ENCODE measurements around the gene GPD2. TPM values are rescaled to one million over a fixed set of nuclear protein-coding genes. Genes with fewer than 3 reads are reported as not detected.

The GPD2 gene
- total and polyA plus RNA-seq, 10 of the 15 experiments (the other 5 are each of a cell fraction or from before 2014, with no cell fraction given) = 10.0 to 73.5 (median 43.4) TPM

DNA sequence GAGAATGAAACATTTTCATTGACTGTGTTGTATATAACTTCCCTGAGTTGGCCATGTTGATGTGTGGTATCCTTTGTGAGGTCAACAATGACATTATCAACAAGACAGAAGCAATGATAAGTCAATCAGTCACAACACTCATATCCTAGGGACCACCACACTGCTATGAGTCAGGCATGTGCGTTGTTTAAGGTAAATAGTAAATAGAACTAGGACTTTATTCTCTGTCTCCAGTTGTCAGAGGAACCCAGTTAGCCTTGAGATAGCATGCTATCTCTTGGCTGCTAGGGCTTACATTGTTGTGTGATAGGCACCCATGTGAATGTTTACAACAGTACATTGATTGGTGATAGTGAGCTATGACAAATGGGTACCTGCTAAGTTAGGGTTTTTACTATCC, 37.3 kb downstream of the GPD2 start:
- H3K9ac ChIP-seq (ENCODE audit: control insufficient read depth, insufficient read depth, low read length) = no peak overlapping the region
- DNase-seq (ENCODE audit: low read depth, low spot score) (no peak), FAIRE-seq (no peak), ATAC-seq (no peak)
- ChIA-PET CTCF (interaction anchor here (0.8 to 2.9 kb wide), 3 partner anchors 10 to 116 kb away, joined by 3 to 11 read pairs (median 4); no protein-coding TSS in a partner anchor), SMC1A (ENCODE audit: uncharacterized antibody, unreplicated experiment) (interaction anchor here (0.9 to 5.3 kb wide), 25 partner anchors 8 to 138 kb away, joined by 3 to 35 read pairs (median 6); no protein-coding TSS in a partner anchor), POLR2A (interaction anchor here (0.8 to 2.3 kb wide), 6 partner anchors 8 to 93 kb away, joined by 3 to 9 read pairs (median 4); no protein-coding TSS in a partner anchor), RAD21 (ENCODE audit: unreplicated experiment) (interaction anchor here (0.6 to 2.8 kb wide), 12 partner anchors 9 to 139 kb away, joined by 3 to 20 read pairs (median 4); no protein-coding TSS in a partner anchor)
- intact Hi-C loops (cut with micrococcal nuclease; ENCODE audit: unreplicated experiment) = no loop called here
- TF ChIP-seq ESRRA (IDR thresholded peaks at IDR 0.05; ENCODE audit: low read length) = no peak
- no peak for TF ChIP-seq RFX5 (IDR thresholded peaks at IDR 0.05; ENCODE audit: low read depth, low read length)
- no peak for TF ChIP-seq ASH2L (IDR thresholded peaks at IDR 0.05; ENCODE audit: borderline replicate concordance, low read depth)
- TF ChIP-seq GATAD2B (conservative IDR thresholded peaks at IDR 0.05; ENCODE audit: low read depth) = no peak
- TF ChIP-seq HDAC2 (IDR thresholded peaks at IDR 0.05) = no peak
- TF ChIP-seq NR2C1 (IDR thresholded peaks at IDR 0.05) = no peak
- no peak for TF ChIP-seq PBX3 (IDR thresholded peaks at IDR 0.05; ENCODE audit: insufficient replicate concordance, low read depth, low read length)
- no peak for TF ChIP-seq ZNF384 (IDR thresholded peaks at IDR 0.05; ENCODE audit: borderline replicate concordance, low read depth, low read length)
- no peak for TF ChIP-seq SMARCA5 (IDR thresholded peaks at IDR 0.05)
- TF ChIP-seq, protein P1, sequence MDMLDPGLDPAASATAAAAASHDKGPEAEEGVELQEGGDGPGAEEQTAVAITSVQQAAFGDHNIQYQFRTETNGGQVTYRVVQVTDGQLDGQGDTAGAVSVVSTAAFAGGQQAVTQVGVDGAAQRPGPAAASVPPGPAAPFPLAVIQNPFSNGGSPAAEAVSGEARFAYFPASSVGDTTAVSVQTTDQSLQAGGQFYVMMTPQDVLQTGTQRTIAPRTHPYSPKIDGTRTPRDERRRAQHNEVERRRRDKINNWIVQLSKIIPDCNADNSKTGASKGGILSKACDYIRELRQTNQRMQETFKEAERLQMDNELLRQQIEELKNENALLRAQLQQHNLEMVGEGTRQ (IDR thresholded peaks at IDR 0.05; ENCODE audit: borderline replicate concordance, low read depth, low read length) = no peak
- TF ChIP-seq JUND (IDR thresholded peaks at IDR 0.05; ENCODE audit: low read depth, low read length) = no peak
- TF ChIP-seq NFYA (IDR thresholded peaks at IDR 0.05; ENCODE audit: borderline replicate concordance, low read depth, low read length) = no peak
- TF ChIP-seq BMI1 (IDR thresholded peaks at IDR 0.05; ENCODE audit: borderline replicate concordance) = no peak
- no peak for TF ChIP-seq PRDM15 (CRISPR knock-in tag; IDR thresholded peaks at IDR 0.05)
- no peak for TF ChIP-seq IRF4 (IDR thresholded peaks at IDR 0.05; ENCODE audit: low read depth, low read length)
- no peak for TF ChIP-seq FOS (IDR thresholded peaks at IDR 0.05; ENCODE audit: borderline replicate concordance, extremely low read depth, insufficient read length)
- no peak for TF ChIP-seq ZZZ3 (IDR thresholded peaks at IDR 0.05; ENCODE audit: control insufficient read depth, insufficient read length, low read depth)
- no peak for TF ChIP-seq CBFB (IDR thresholded peaks at IDR 0.05; ENCODE audit: low read depth)
- H3K36me3 ChIP-seq (ENCODE audit: control insufficient read depth in 2 of 2, insufficient read depth in 2 of 2, low read length in 1 of 2) = no peaks in the 10 kb centered on the region; a peak in 1 of 4 replicates
- H3K4me1 ChIP-seq (ENCODE audit: control insufficient read depth, insufficient read depth, low read length) = peaks cover 43% of the 10 kb centered on the region
- H3K27me3 ChIP-seq (replicated peaks in 1 of 2; ENCODE audit: control insufficient read depth in 2 of 2, insufficient read depth in 2 of 2, low read length in 1 of 2) = no peaks in the 10 kb centered on the region
- H3K9me3 ChIP-seq (replicated peaks; ENCODE audit: control insufficient read depth, insufficient read depth, low read length) = no peaks in the 10 kb centered on the region; the same call in 2 of the 3 replicates
- H2AFZ ChIP-seq (ENCODE audit: control insufficient read depth, low read depth, low read length) = no peak overlapping the region
- in situ Hi-C loops (cut with MboI) = no loop called here
- BruUV-seq (replicated peaks) = no TSS peak
- 92% methylated on average over 1 of the region's 1 CpG for WGBS (ENCODE audit: insufficient coverage, insufficient replicate concordance, low lambda C conversion rate, missing lambda C conversion rate)
- H4K20me1 ChIP-seq (ENCODE audit: control insufficient read depth, insufficient read depth) = no peaks in the 10 kb centered on the region
- H3K27ac ChIP-seq (ENCODE audit: control insufficient read depth, insufficient read depth) = no peak overlapping the region
- H3K4me3 ChIP-seq = no peak overlapping the region
- no peak overlapping the region for H3K4me2 ChIP-seq (ENCODE audit: control insufficient read depth, insufficient read depth)
- peaks cover 25% of the 10 kb centered on the region for H3K79me2 ChIP-seq (ENCODE audit: control insufficient read depth, insufficient read depth, low read length)

Measured in GM12878 (cell line).